Iris pigment epithelial cell (primary cell): ENCODE data around the gene PPP1R2.

Source experiments
- DNase-seq: peaks from one replicate; pipeline ENCODE4 v3.0.0-alpha.2; 2011; ENCODE audit warnings: low read depth

The PPP1R2 gene

GRCh38 chr3:195565716-195566115 is 22.6 kb upstream of the PPP1R2 start:
- no peak for DNase-seq

GRCh38 chr3:195563317-195563716 is 20.2 kb upstream of the PPP1R2 start:
- DNase-seq: no peak

- no peak for DNase-seq
Measured at GRCh38 chr3:195559723-195560409, 16.7 kb upstream of the PPP1R2 start.

- DNase-seq: peak; percentile 67
Measured at GRCh38 chr3:195558602-195559001, 15.5 kb upstream of the PPP1R2 start.

GRCh38 chr3:195557322-195557721 is 14.2 kb upstream of the PPP1R2 start:
- no peak for DNase-seq

GRCh38 chr3:195556390-195556789 is 13.3 kb upstream of the PPP1R2 start:
- peak; percentile 27 for DNase-seq

GRCh38 chr3:195555110-195555509 is 12.0 kb upstream of the PPP1R2 start:
- DNase-seq: no peak

GRCh38 chr3:195554458-195554857 is 11.3 kb upstream of the PPP1R2 start:
- no peak for DNase-seq

GRCh38 chr3:195553268-195553667 is 10.1 kb upstream of the PPP1R2 start:
- DNase-seq: no peak

- no peak for DNase-seq
Measured at GRCh38 chr3:195551381-195551978, 8.4 kb upstream of the PPP1R2 start.

GRCh38 chr3:195550723-195551122 is 7.6 kb upstream of the PPP1R2 start:
- peak; percentile 54 for DNase-seq

GRCh38 chr3:195549931-195550519 is 6.9 kb upstream of the PPP1R2 start:
- DNase-seq: peak; percentile 73

- DNase-seq: no peak
Measured at GRCh38 chr3:195548987-195549386, 5.9 kb upstream of the PPP1R2 start.

- no peak for DNase-seq
Measured at GRCh38 chr3:195548501-195548900, 5.4 kb upstream of the PPP1R2 start.

- DNase-seq: no peak
Measured at GRCh38 chr3:195548006-195548405, 4.9 kb upstream of the PPP1R2 start.

GRCh38 chr3:195546130-195546560 is 3.0 kb upstream of the PPP1R2 start:
- DNase-seq: peak; percentile 69

- no peak for DNase-seq
Measured at GRCh38 chr3:195544634-195545033, 1.5 kb upstream of the PPP1R2 start.

GRCh38 chr3:195544230-195544536 is 1.1 kb upstream of the PPP1R2 start:
- no peak for DNase-seq

GRCh38 chr3:195543500-195544229 is 540 bp upstream of the PPP1R2 start:
- no peak for DNase-seq

- peak; percentile 9 for DNase-seq
Measured at GRCh38 chr3:195542316-195542697, 818 bp downstream of the PPP1R2 start.

- no peak for DNase-seq
Measured at GRCh38 chr3:195540511-195540910, 2.6 kb downstream of the PPP1R2 start.

- DNase-seq: no peak
Measured at GRCh38 chr3:195540027-195540426, 3.1 kb downstream of the PPP1R2 start.

GRCh38 chr3:195539479-195539878 is 3.6 kb downstream of the PPP1R2 start:
- no peak for DNase-seq
